Measurements from ENCODE around the gene CDC40.

GRCh38 chr6:110239526-110240274 is 59.5 kb downstream of the CDC40 start:
- TF ChIP-seq CTCF (IDR thresholded peaks at IDR 0.05) (no peak), POLR2A (IDR thresholded peaks at IDR 0.05) (no peak)
